Measurements from ENCODE around the gene SEZ6.
A peak's percentile ranks its signal among the peaks of the same experiment; 100 is the strongest.
"Not testable (repeated sequence)": the region's sequence is repeated elsewhere in the genome, so short reads cannot be mapped to it uniquely, and the experiment has no call there.

SEZ6 gene

GRCh38 chr17:28951991-28952975 is 53.5 kb downstream of the SEZ6 start:
- DNase-seq = peak; percentile 91

DNA sequence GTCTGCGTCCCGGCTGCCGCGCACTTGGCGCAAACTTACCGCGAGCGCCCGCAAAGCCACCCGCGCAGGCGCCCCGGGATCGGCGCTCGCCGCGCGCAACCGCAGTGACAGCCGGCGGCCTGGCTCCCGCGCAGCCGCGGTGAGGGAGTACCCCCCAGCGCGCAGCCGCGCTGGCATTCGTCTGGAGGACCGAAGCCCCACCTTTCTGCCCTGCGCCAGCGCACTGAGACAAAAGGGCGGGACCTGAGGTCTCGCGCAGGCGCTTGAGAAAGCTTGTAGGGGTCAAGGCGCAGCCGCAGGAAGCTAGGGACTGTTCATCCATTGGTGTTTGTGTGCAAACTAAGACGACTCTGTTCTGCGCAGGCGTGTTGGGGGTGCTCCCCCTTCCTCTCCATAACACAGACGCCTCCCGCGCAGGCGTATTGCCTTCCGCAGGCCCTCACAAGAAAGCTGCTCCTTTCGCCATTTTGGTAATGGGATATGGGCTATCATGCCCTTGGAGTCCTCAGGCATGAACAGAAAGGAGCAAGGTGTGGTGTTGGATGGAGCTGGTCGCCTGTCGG is 54.3 kb downstream of the SEZ6 start, which contains the start of gene PHF12:
Gene PHF12 (minus strand): TSS at position 91 of the 563 bp plus-strand sequence. CDS start 558 bp downstream, outside the sequence.
- DNase-seq = peak; percentile 98

DNA sequence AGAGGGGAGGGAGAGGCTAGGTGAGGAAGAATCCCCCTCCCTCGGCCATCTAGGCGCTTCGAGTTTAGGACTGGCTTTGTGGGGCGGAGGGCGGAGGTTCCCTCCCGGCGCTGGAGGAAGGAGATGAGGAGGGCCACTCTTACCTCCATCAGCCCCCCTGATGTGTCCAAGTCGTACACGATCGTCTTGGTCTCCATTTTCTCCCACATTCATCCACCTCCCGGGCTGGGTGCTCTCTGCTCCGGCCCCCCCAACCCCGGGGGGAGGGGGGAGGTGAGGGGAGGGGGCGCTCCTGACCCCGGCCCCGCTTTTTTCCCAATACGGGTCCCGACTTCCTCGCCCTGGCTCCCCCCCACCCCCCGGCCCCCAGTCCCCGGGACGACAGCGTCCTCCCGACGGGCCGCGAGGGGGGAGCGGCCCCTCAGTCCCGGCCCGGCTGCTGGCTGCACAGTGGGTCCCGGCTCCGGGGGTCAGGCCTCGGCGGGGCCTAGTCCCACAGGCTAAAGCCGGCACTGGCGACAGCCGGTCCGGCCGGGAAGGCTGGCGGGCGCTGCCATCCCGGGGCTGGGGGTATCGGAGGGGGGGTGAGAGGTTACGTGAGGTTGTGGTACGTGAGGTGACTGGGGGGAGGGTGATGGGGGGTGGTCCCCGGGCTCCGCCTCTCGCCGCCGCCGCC is 54.9 kb downstream of the SEZ6 start:
- DNase-seq = no peak

GRCh38 chr17:28950017-28950751 is 55.6 kb downstream of the SEZ6 start:
- peak; percentile 40 for DNase-seq

- peak; percentile 26 for DNase-seq
Measured at GRCh38 chr17:28949185-28950016, 56.4 kb downstream of the SEZ6 start.

- DNase-seq = no peak
Measured at GRCh38 chr17:28948873-28949184, 57.0 kb downstream of the SEZ6 start.

DNA sequence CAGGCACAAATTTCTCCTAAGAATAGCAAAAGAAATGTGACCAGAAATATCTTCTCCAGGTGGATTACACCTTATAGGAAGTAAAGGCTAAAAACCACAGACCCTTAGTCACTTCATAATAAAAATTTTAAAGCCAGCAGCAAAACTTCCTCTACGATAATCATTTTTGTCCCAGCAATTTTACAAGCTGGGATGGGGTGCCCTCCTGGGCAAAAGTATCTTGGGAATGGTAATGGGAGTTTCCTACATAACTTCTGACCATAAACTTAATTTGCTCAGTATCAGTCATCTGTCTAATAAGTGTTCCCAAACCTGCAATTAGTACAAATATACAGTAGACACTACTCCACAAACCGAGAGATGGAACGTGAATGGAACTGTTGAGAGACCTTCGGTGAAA is 57.5 kb downstream of the SEZ6 start:
- no peak for DNase-seq

DNA sequence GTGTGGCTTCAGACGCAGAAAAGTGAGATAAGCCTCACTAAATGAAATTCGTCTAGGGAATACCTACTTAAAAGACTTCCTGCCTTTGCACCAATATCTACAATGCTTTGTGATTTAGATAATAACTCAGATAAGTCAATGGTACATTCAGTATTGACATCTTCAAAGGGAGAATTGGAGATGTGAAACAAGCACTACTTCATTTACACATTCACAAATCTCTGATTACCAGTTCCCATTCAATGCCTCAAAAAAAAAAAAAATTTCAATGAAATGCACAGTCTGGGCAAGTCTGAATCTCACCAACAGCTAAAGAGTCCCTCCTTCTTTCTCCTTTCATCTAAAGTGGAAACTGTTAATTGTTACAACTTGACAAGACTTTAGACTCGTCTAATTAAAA is 58.2 kb downstream of the SEZ6 start:
- no peak for DNase-seq

- no peak for DNase-seq
Measured at GRCh38 chr17:28946239-28946638, 59.6 kb downstream of the SEZ6 start.

DNA sequence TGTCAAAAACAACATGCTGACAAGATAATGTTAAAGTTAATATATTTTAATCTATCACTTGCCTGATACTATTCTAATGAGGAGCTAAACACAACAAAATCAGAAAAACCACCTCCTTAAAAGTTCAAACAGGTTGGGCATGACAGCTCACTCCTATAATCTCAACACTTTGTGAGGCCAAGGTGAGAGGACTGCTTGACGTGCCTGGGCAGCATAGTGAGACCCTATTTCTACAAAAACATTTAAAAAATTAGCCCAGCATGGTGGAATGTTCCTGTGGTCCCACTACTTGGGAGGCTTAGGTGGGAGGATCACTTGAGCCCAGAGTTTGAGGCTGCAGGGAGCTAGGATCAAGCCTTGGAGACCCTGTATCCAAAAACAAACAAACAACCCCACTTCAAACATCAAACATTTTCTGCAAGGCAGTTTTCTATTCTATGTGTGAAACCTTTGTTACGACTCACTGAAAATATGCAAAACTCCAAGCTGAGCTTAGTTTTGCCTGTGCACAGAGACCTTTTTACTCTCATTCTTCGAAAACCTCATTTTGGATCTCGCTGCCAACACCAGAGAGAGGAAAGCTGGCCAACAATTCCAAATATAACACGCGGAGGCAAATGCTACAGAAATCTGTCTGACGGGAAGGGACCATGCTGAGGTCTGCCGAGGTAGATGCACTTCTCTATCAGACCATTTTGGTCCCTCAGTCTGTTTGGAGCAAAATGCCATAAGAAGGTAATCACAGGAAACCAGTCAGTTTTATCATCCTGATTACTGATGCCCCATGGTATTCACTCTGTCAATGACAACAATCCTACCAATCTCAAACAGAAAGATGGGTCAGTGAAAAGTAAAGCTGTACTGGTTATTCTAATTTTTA is 60.7 kb downstream of the SEZ6 start:
- DNase-seq = no peak

GRCh38 chr17:28944343-28944742 is 61.5 kb downstream of the SEZ6 start:
- no peak for DNase-seq

DNA sequence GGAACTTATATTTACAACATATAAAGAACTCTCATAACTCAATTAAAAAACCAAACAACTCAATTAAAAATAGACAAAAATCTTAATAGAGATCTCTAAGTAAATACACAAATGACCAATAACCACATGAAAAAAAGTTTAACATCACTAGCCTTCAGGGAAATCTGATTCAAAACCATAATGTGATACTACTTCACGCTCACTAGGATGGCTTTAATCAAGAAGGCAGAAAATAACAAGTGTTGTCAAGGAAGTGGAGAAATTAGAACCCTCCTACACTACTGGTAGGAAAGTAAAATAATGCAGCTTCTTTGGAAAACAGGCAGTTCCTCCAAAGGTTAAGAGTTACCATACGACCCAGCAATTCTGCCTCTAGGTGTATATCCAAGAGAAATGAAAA is 62.9 kb downstream of the SEZ6 start:
- DNase-seq = no peak

DNA sequence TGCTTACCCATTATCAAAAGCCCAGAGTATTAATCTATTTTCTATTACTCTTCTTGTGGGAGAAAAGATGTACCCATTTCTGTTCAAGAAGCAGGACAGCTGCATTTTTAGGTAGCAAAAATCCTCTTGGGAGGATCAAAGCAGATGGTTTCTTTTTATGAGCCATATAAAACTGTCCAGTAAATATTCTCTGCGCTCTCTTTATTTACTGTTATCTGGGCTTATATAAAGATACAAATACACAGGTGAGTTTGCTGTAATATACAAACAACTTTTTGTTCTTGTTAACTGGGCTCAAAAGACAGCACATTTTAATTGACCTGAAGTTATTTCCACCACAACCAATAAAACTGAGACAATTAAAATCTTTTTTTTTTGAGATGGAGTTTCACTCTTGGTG is 64.6 kb downstream of the SEZ6 start:
- no peak for DNase-seq

DNA sequence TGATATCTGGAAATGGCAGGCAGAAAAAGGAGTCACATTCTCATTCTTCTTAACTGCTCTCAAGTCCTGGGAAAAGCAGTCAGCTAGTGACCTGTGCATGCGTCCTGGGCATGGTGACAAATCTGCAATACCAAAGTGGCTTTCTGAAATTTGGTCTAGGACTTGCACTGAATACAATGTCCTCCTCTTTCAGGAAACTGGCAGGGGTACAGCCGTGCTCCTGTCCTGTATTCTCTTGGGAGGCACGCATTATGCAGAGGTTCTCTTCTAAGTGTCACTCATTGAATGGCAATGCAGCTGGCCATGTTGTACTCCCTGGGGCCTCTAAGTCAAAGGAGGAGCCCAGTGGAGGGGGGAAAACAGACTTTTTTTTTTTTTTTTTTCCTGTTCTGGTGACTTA is 65.2 kb downstream of the SEZ6 start:
- DNase-seq = no peak

DNA sequence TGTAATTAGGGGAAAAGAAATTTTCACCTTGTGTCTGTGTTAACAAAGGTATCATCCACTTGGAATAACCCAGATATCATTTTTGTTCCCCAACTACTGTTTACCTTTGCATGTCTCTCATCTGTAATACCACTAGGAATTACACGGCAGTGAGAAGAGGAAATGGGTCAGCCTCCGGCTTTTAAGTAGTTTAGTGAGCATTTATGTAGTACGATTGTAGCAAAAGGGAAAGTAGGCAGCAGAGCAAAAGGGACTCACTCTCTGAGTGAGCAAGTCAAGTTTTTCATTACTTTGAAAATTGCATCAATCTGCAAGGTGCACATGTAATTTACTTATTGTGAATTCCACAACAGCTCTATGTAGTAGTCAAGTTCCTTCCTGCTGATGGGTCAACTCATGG is 65.7 kb downstream of the SEZ6 start:
- no peak for DNase-seq

DNA sequence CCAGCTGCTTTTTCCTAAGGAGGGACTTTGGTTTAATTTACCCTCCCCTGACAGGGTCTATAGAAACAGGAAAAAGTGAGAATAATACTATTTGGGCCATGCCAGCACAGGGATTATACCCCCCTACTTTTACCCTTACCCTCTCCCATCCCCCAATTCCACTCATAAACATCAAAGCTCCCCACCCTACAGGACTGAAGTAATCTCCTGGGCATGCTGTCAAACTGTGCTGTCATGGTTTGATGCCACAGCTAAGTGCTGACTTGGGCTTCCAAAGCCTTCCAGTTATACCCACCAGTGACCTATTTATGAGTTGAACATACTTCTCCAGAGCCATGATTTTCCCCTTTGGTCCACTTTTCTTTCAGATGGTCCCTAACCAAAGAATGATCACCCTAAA is 67.3 kb downstream of the SEZ6 start:
- DNase-seq = no peak

GRCh38 chr17:28937044-28937729 is 68.6 kb downstream of the SEZ6 start:
- no peak for DNase-seq

GRCh38 chr17:28935744-28936460 is 69.9 kb downstream of the SEZ6 start:
- no peak for DNase-seq

DNA sequence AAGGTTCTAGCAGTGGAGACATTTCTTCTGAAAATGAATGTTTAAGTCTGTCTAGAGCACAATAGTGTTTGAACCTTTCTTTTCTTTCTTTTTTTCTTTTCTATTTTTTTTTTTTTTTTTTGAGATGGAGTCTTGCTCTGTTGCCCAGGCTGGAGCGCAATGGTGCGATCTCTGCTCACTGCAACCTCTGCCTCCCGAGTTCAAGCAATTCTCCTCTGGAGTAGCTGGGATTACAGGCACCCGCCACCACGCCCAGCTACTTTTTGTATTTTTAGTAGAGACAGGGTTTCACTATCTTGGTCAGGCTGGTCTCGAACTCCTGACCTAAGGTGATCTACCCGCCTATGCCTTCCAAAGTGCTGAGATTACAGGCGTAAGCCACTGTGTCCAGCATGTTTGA is 71.3 kb downstream of the SEZ6 start:
- DNase-seq = not testable (repeated sequence)

DNA sequence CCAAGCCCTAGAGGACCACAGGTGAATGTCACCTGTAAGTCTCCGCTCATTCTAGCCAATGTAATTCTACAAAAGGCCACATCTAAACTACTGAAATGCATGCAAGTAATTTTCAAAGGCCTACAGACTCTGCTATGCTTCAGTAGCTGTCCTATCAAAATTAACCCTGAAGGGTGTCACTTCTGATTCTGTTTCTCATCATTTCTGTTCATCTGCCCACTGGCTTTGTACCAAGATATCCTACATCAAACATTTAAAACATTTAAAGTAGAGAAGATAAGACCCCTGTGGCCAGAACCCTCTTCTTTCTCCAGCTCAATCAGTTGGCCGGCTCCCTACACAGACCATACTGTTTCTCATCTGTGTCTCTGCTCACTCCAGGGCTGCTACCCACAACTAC is 76.0 kb downstream of the SEZ6 start:
- DNase-seq = no peak
